HUES6 (cell line): Measurements from ENCODE around the gene RBM38.

Experiments
- H3K27ac ChIP-seq: 2 replicates; pipeline ENCODE4 v1.7.0; 2013; ENCODE audit warnings: low read depth, mild to moderate bottlenecking, low read length, inconsistent platforms
- H3K27me3 ChIP-seq: 2 replicates; pipeline ENCODE4 v1.6.1; 2013; ENCODE audit warnings: low read length; ENCODE audit not compliant: control insufficient read depth, insufficient read depth
- H3K36me3 ChIP-seq: 2 replicates; pipeline ENCODE4 v1.6.1; 2013; ENCODE audit warnings: low read length; ENCODE audit not compliant: control insufficient read depth, insufficient read depth
- H3K4me1 ChIP-seq: 2 replicates; pipeline ENCODE4 v1.6.1; 2013; ENCODE audit warnings: low read length; ENCODE audit not compliant: control insufficient read depth, insufficient read depth
- H3K4me3 ChIP-seq: 2 replicates; pipeline ENCODE4 v1.5.1; 2013; ENCODE audit warnings: low read depth, low read length
- H3K9ac ChIP-seq: one replicate; pipeline ENCODE4 v1.6.1; 2013; ENCODE audit warnings: mild to moderate bottlenecking, low read length
- H3K9me3 ChIP-seq: 2 replicates; pipeline ENCODE4 v1.6.1; 2013; ENCODE audit warnings: low read depth, low read length; ENCODE audit not compliant: control insufficient read depth, insufficient read depth

Gene RBM38

DNA sequence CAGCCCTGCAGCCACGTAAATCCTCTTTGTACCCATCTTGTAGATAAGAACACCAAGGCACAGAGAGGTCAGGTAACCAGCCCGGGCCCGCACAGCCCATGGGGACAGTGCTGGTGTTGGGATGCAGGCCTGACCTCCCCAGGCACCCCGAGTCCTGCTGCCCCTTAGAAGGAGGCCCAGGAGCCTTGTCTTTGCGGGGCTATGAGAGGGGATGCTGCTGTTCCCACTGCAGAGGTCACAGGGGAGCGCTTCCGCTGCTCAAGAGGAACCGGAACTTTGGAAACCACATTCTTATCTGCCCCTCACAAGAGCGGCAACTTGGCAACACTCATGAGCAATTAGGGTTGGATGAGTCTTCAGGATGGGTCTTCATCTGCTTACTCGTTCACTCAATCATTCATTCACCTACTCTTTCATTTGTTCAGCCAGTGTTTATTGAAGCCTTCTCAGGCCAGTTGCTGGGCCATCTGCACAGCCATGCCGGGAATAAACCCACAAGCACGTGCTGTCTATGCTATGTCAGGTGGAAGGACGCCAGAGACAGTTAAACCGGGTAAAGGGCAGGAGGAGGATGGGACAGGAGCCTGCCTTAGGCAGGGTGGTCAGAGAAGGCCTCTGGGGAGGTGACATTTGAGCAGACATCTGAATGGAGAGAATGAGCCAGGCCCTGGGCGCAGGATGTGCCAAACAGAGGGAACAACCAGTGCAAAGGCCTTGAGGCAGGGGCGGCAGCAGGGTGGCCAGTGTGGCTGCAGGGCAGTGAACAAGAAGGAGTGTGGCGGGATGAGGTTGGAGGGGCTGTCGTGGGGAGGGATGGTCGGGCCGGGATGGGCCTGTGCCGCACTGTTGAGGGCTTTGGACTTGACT lies 60.8 kb downstream of the RBM38 start:
- H3K36me3 ChIP-seq: no peaks in the 10 kb centered on the region
- H3K27me3 ChIP-seq: no peaks in the 10 kb centered on the region
- no peak overlapping the region for H3K4me3 ChIP-seq
- no peak overlapping the region for H3K9ac ChIP-seq
- no peaks in the 10 kb centered on the region for H3K9me3 ChIP-seq
- H3K27ac ChIP-seq: no peak overlapping the region
- H3K4me1 ChIP-seq: peaks cover 8% of the 10 kb centered on the region; the same call in 1 of the 2 replicates

DNA sequence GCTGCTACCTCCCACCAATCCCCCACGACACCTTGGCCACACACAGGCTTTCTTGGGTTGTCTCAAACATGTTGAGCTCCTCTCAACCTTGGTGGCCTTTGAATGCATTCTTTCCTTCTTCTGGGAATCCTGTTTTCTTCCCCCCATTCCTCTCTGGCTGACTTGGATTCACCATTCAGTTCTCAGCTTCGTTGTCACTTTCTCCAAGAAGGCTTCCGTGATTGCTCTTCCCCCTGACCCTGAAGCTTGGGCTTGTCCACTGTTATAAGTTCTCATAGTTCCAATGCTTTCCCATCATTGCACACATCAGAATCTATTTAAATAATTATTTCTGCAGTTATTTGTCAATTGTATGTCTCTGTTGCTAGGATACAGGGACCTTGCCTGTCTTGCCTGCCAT lies 64.2 kb downstream of the RBM38 start:
- Histone ChIP-seq H3K4me1 (peaks cover 8% of the 10 kb centered on the region; the same call in 1 of the 2 replicates), H3K27me3 (no peaks in the 10 kb centered on the region), H3K9ac (no peak overlapping the region)

DNA sequence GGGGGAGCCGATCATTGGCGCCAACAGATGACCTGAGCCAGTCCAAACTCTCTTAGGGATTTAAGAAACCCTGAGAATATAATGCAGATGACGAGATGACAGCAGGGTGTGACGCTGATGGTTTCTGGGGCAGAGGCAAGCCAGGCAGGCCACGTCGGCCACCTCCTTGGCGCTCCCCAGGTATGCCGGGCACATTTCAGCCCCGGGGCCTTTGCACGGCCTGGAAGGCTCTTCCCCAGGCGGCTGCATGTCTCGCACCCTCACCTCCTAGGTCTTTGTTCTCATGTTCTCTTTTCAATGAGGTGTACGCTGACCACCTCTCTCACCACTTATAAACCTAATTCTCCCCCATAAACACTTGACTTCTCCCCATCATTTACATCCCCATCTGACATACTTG lies 64.9 kb downstream of the RBM38 start:
- Histone ChIP-seq H3K9ac (no peak overlapping the region), H3K4me1 (peaks cover 6% of the 10 kb centered on the region; the same call in 1 of the 2 replicates), H3K4me3 (no peak overlapping the region), H3K27me3 (no peaks in the 10 kb centered on the region), H3K27ac (no peak overlapping the region), H3K9me3 (peaks cover 10% of the 10 kb centered on the region; the same call in 1 of the 2 replicates), H3K36me3 (no peaks in the 10 kb centered on the region)

More for the DNA sequence above, 64.2 kb downstream of the RBM38 start:
- no peak overlapping the region for H3K4me3 ChIP-seq
- H3K36me3 ChIP-seq: no peaks in the 10 kb centered on the region
- peaks cover 10% of the 10 kb centered on the region; the same call in 1 of the 2 replicates for H3K9me3 ChIP-seq
- H3K27ac ChIP-seq: no peak overlapping the region

DNA sequence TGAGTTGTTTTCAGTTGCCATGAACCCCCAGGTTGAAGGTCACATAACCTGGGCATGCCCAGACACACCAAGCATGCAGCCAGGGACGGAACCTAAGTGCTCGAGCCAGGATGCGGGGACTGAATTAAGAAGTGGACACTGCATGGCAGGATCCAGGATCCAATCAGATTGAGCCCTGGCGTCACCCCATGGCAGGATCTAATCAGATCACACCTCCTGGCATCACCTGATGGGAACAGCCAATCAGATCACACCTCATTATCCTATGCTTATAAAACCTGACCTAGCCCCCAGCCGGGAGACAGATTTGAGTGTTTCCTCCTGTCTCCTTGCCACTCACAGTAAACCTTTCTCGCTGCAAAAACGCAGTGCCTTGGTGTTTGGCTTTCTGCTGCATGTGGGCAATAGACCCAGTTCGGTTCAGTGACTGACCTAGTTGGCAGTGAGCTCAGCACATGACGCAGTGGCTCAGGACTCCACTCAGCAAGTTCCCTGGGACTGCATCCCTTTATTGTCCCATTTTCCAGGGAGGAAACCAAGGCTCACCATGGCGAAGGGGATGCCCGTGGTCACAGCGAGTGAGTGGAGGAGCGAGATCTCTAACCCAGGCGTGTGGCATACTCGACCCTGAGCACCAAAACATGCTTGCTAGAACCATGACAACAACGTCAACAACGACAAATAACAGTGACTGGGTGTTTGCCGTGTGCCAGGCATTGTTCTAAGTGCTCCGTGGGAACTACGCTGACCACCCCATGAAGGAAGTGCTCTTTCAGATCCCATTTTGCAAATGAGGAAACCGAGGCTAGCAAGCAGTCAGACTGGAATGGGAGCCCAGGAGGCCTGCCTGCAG lies 66.3 kb downstream of the RBM38 start:
- Histone ChIP-seq H3K4me1 (peaks cover 6% of the 10 kb centered on the region; the same call in 1 of the 2 replicates), H3K27me3 (no peaks in the 10 kb centered on the region), H3K36me3 (no peaks in the 10 kb centered on the region), H3K9ac (no peak overlapping the region), H3K4me3 (no peak overlapping the region), H3K27ac (no peak overlapping the region), H3K9me3 (peaks cover 10% of the 10 kb centered on the region; the same call in 1 of the 2 replicates)

DNA sequence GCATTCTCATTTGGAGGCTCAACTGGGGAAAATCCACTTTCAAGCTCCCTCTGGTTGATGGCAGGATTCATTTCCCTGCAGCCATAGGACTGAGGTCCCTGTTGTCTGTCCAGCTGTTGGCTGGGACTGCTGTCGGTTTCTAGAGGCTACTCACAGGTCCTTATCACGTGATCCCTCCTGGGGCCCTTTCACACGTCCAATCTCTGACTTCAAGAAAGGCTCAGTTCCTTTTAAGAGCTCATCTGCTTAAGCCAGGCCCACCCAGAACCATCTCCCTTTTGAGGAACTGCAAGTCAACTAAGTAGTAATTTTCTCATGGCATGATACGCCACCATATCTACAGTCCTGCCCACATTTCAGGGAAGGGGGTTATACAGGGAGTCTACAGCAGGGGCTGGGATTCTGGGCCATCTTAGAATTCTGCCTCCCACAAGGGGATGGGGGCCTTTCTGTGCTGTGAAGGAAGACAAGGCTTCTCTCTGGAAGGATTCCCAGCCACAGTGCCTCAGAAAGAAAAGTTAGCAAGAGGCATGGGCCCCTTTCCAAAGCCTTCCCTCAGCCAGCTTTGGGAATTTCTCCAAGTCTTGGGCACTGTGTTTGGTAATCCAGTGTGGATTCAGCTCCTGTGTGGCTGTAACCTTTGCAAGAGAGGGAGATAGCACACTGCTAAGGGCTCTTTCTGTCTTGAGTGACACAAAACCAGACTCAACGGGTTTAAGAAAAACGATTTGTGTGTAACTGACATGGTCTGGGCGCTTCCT lies 67.4 kb downstream of the RBM38 start:
- no peak overlapping the region for H3K27ac ChIP-seq
- H3K36me3 ChIP-seq: no peaks in the 10 kb centered on the region
- H3K4me1 ChIP-seq: peaks cover 6% of the 10 kb centered on the region; the same call in 1 of the 2 replicates
- no peak overlapping the region for H3K9ac ChIP-seq
- H3K4me3 ChIP-seq: no peak overlapping the region
- H3K9me3 ChIP-seq: peaks cover 10% of the 10 kb centered on the region; the same call in 1 of the 2 replicates
- H3K27me3 ChIP-seq: no peaks in the 10 kb centered on the region
